ENCODE measurements around the gene RADIL.

- TF ChIP-seq, protein P1, sequence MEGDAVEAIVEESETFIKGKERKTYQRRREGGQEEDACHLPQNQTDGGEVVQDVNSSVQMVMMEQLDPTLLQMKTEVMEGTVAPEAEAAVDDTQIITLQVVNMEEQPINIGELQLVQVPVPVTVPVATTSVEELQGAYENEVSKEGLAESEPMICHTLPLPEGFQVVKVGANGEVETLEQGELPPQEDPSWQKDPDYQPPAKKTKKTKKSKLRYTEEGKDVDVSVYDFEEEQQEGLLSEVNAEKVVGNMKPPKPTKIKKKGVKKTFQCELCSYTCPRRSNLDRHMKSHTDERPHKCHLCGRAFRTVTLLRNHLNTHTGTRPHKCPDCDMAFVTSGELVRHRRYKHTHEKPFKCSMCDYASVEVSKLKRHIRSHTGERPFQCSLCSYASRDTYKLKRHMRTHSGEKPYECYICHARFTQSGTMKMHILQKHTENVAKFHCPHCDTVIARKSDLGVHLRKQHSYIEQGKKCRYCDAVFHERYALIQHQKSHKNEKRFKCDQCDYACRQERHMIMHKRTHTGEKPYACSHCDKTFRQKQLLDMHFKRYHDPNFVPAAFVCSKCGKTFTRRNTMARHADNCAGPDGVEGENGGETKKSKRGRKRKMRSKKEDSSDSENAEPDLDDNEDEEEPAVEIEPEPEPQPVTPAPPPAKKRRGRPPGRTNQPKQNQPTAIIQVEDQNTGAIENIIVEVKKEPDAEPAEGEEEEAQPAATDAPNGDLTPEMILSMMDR (conservative IDR thresholded peaks at IDR 0.05; ENCODE audit: low read length), result no peak
- no peak for TF ChIP-seq EZH2phosphoT487 (IDR thresholded peaks at IDR 0.05; ENCODE audit: borderline replicate concordance)
These were observed 78.2 kb downstream of the RADIL start for GRCh38 chr7:4805110-4805983.
